RWPE2 (cell line): Measurements from ENCODE around the gene EGFL7.

Source experiments
- ATAC-seq: fragments of 200-7000 bp; cut with Tn5 transposase; 3 replicates; pipeline ENCODE4 v1.9.1; 2021; ENCODE audit warnings: low read depth
- DNase-seq: peaks from one replicate; pipeline ENCODE4 v3.0.0-alpha.2; 2020; ENCODE audit warnings: low spot score
- H3K27ac ChIP-seq: fragments of 450-650 bp; 2 replicates; pipeline ENCODE4 v1.5.1; 2017; ENCODE audit warnings: mild to moderate bottlenecking; ENCODE audit not compliant: poor library complexity, severe bottlenecking
- H3K27me3 ChIP-seq: fragments of 250-450 bp; sonication (Bioruptor Pico); 2 replicates; pipeline ENCODE4 v1.5.1; 2021; ENCODE audit warnings: mild to moderate bottlenecking, moderate library complexity; ENCODE audit not compliant: insufficient read depth, poor library complexity, severe bottlenecking
- H3K36me3 ChIP-seq: fragments of 250-450 bp; sonication (Bioruptor Pico); 2 replicates; pipeline ENCODE4 v1.5.1; 2020; ENCODE audit warnings: low read depth, mild to moderate bottlenecking, moderate library complexity
- H3K4me1 ChIP-seq: fragments of 250-450 bp; sonication (Bioruptor Pico); 2 replicates; pipeline ENCODE4 v1.5.1; 2021; ENCODE audit warnings: mild to moderate bottlenecking, moderate library complexity; ENCODE audit not compliant: insufficient read depth, poor library complexity, severe bottlenecking
- H3K4me3 ChIP-seq: fragments of 250-450 bp; sonication (Bioruptor Pico); 2 replicates; pipeline ENCODE4 v1.5.1; 2021; ENCODE audit warnings: mild to moderate bottlenecking, moderate library complexity; ENCODE audit not compliant: severe bottlenecking
- H3K9me3 ChIP-seq: fragments of 250-450 bp; sonication (Bioruptor Pico); 2 replicates; pipeline ENCODE4 v1.5.1; 2021; ENCODE audit warnings: mild to moderate bottlenecking, moderate library complexity; ENCODE audit not compliant: severe bottlenecking
- TF ChIP-seq, protein P1 (sequence below): fragments of 450-650 bp; IDR thresholded peaks from one replicate; pipeline ENCODE4 v1.5.1; 2017; ENCODE audit warnings: mild to moderate bottlenecking, moderate library complexity; ENCODE audit not compliant: poor library complexity, severe bottlenecking

EGFL7 gene

DNA sequence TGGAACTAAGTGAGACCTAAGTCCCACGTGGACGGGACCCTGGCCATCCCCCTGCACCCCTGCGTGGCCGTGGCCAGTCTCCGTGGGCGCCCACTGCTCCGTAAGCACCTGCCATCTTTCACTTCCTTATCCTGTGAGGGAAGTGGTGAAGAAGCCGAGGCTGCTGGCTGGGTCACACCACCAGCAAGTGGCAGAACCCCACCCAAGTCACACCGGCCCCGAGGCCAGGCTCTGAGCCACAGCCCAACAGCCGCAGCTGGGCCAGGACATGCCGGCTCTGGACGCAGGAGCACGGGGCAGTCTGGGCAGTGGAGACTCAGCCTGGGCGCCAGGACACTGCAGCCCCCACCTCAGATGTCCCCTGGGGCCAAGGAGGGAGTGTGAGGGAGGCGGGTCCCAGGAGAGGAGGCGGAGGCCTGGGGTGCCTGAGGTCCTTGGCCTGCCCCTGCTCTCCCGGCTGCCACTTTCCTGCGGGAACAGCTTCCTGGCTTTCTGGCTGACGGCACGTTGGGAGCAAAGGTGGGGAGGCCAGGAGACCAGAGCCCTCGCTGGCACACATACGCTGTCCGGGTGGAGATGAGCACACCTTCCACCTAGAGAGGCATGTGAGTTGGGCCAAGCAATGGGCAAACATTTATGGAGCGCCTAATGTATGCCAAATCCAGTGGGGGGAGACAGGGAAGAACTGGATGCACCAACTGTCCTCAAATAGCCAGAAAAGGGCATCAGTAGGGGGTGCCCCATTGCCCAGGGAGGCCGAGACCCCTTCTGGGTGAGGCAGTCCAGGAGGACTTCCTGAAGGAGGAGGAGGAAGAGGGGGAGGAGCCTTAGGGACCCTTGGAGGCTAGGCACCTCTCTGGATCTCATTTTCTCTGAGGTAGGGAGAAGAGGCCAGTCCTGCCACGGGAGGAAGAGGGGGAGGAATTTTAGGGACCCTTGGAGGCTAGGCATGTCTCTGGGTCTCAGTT is 43.9 kb upstream of the EGFL7 start:
- Histone ChIP-seq H3K4me1 (peaks cover 29% of the 10 kb centered on the region), H3K4me3 (no peak overlapping the region)

DNA sequence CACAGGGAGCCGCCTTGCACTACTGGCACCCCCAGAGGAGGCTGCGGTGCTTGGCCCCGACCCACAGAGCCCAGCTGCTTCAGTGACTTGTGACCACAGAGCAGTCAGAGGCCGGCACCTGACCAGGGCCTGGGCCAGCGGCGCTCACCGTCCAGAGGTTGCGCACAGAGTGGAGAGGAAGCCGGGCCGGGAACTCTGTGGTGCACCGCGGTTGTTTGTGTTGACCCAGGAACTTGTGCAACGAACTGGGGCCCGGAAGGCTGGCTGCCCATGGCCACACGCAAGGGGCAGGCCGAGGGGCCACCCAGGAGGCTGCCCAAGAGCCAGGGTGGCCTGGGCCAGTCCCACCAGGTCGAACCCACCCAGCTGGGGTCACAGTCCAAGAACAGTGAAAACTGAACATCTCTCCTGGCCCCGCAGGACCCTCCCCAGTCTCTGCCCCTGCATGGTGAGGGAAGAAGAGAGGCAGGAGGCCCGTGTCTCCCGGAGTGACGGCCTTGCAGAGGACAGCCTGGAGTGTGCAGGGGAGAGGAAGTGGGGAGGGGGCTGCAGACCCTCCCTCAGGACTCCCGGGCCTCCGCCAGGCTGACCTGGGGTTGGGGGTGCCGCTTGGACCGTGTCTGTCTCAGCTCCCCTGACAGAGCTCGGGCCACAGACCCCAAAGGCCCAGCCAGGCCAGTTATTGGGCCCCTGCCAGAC is 42.8 kb upstream of the EGFL7 start:
- H3K9me3 ChIP-seq, result no peaks in the 10 kb centered on the region
- ATAC-seq (no peak), DNase-seq (no peak)
- H3K27me3 ChIP-seq, result no peaks in the 10 kb centered on the region
- TF ChIP-seq, protein P1, sequence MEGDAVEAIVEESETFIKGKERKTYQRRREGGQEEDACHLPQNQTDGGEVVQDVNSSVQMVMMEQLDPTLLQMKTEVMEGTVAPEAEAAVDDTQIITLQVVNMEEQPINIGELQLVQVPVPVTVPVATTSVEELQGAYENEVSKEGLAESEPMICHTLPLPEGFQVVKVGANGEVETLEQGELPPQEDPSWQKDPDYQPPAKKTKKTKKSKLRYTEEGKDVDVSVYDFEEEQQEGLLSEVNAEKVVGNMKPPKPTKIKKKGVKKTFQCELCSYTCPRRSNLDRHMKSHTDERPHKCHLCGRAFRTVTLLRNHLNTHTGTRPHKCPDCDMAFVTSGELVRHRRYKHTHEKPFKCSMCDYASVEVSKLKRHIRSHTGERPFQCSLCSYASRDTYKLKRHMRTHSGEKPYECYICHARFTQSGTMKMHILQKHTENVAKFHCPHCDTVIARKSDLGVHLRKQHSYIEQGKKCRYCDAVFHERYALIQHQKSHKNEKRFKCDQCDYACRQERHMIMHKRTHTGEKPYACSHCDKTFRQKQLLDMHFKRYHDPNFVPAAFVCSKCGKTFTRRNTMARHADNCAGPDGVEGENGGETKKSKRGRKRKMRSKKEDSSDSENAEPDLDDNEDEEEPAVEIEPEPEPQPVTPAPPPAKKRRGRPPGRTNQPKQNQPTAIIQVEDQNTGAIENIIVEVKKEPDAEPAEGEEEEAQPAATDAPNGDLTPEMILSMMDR, result no peak
- no peak overlapping the region for H3K27ac ChIP-seq
- no peak overlapping the region for H3K4me3 ChIP-seq
- no peaks in the 10 kb centered on the region for H3K36me3 ChIP-seq
- peaks cover 38% of the 10 kb centered on the region for H3K4me1 ChIP-seq

More for the DNA sequence above, 43.9 kb upstream of the EGFL7 start:
- Histone ChIP-seq H3K27me3 (no peaks in the 10 kb centered on the region), H3K9me3 (no peaks in the 10 kb centered on the region), H3K27ac (no peak overlapping the region), H3K36me3 (no peaks in the 10 kb centered on the region)
- TF ChIP-seq, protein P1, result no peak
- ATAC-seq (no peak), DNase-seq (no peak)

GRCh38 chr9:136620441-136621018 is 42.2 kb upstream of the EGFL7 start:
- Histone ChIP-seq H3K4me1 (peaks cover 43% of the 10 kb centered on the region), H3K36me3 (no peaks in the 10 kb centered on the region), H3K27ac (peak overlapping the region; percentile 86), H3K27me3 (no peaks in the 10 kb centered on the region), H3K9me3 (no peaks in the 10 kb centered on the region), H3K4me3 (peak overlapping the region; percentile 3)
- ATAC-seq, result no peak
- DNase-seq, result no peak
- TF ChIP-seq, protein P1, result no peak

DNA sequence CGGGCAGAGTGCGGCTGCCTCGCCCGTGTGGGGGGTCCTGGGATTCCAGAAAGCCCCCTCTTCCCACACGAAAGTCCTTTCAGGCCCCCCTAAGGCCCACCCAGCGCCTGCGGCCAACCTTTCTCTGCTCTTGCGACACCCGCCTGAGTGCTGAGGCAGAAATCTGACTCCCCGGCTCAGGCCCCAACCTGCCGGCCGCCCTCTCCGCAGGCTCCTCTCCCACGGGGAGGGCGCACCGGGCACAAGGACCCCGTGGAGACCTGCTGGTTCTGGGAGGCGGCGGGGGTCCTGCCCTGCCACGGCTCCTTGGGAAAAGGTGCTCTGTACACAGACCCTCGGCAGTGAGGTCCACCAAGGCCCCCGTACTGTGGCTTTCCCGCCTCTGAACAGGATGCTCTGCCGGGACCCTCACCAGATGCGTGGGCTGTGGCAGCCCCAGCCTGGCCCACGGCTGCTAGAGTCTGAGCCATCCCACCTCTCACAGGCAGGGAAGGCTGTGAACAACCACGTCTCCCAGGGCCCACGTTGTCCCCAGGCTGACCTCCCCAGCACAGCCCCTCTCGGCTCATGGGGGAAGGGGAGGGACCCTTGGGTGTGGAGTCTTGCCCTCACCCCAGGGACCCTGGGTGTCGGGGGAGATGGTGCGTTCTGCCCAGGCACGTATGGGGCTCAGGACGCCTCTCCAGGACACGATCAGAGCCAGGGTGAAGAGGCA is 41.5 kb upstream of the EGFL7 start:
- ATAC-seq (peak; percentile 21; the same call in 2 of the 3 replicates), DNase-seq (no peak)
- Histone ChIP-seq H3K4me1 (peaks cover 45% of the 10 kb centered on the region), H3K27me3 (no peaks in the 10 kb centered on the region), H3K4me3 (peak overlapping the region; percentile 3), H3K36me3 (no peaks in the 10 kb centered on the region), H3K27ac (peak overlapping the region; percentile 86), H3K9me3 (no peaks in the 10 kb centered on the region)
- TF ChIP-seq, protein P1, result no peak
